ES-I3 (cell line): ENCODE results near the gene WNT5B.

Experiments used
- H3K36me3 ChIP-seq: 2 replicates; pipeline ENCODE4 v1.6.1; 2013; ENCODE audit warnings: mild to moderate bottlenecking, low read length, control low read depth, moderate library complexity; ENCODE audit not compliant: insufficient read depth
- H3K4me1 ChIP-seq: 2 replicates; pipeline ENCODE4 v1.6.1; 2013; ENCODE audit warnings: mild to moderate bottlenecking, control low read depth, low read length; ENCODE audit not compliant: insufficient read depth
- H3K9ac ChIP-seq: 2 replicates; pipeline ENCODE4 v1.6.1; 2013; ENCODE audit warnings: low read depth, mild to moderate bottlenecking, low read length, moderate library complexity
- H3K9me3 ChIP-seq: 2 replicates; pipeline ENCODE4 v1.6.1; 2013; ENCODE audit warnings: mild to moderate bottlenecking, low read length, moderate library complexity; ENCODE audit not compliant: control insufficient read depth, insufficient read depth

WNT5B gene

GRCh38 chr12:1608713-1609119 lies 20.3 kb upstream of the WNT5B start:
- Histone ChIP-seq H3K4me1 (peaks cover 4% of the 10 kb centered on the region), H3K9ac (no peak overlapping the region), H3K9me3 (no peaks in the 10 kb centered on the region), H3K36me3 (no peaks in the 10 kb centered on the region)

GRCh38 chr12:1610072-1610643 lies 18.9 kb upstream of the WNT5B start:
- Histone ChIP-seq H3K4me1 (peaks cover 4% of the 10 kb centered on the region), H3K36me3 (no peaks in the 10 kb centered on the region), H3K9me3 (no peaks in the 10 kb centered on the region), H3K9ac (no peak overlapping the region)

- Histone ChIP-seq H3K9me3 (no peaks in the 10 kb centered on the region), H3K36me3 (no peaks in the 10 kb centered on the region), H3K4me1 (no peaks in the 10 kb centered on the region; the same call in 1 of the 2 replicates), H3K9ac (no peak overlapping the region)
Measured at GRCh38 chr12:1611803-1612572, 17.0 kb upstream of the WNT5B start.

GRCh38 chr12:1613860-1614259 lies 15.2 kb upstream of the WNT5B start:
- Histone ChIP-seq H3K9me3 (no peaks in the 10 kb centered on the region), H3K36me3 (no peaks in the 10 kb centered on the region), H3K9ac (no peak overlapping the region), H3K4me1 (no peaks in the 10 kb centered on the region; the same call in 1 of the 2 replicates)

- no peaks in the 10 kb centered on the region; the same call in 1 of the 2 replicates for H3K4me1 ChIP-seq
- no peaks in the 10 kb centered on the region for H3K9me3 ChIP-seq
- no peaks in the 10 kb centered on the region for H3K36me3 ChIP-seq
Measured at GRCh38 chr12:1614360-1614759, 14.7 kb upstream of the WNT5B start.

GRCh38 chr12:1616233-1617066 lies 12.6 kb upstream of the WNT5B start:
- no peak overlapping the region for H3K9ac ChIP-seq
- no peaks in the 10 kb centered on the region for H3K36me3 ChIP-seq
- H3K9me3 ChIP-seq: no peaks in the 10 kb centered on the region
- no peaks in the 10 kb centered on the region; the same call in 1 of the 2 replicates for H3K4me1 ChIP-seq

More at GRCh38 chr12:1614360-1614759, 14.7 kb upstream of the WNT5B start:
- H3K9ac ChIP-seq: no peak overlapping the region

- no peaks in the 10 kb centered on the region for H3K9me3 ChIP-seq
- no peaks in the 10 kb centered on the region for H3K4me1 ChIP-seq
- H3K9ac ChIP-seq: no peak overlapping the region
- H3K36me3 ChIP-seq: no peaks in the 10 kb centered on the region
Measured at GRCh38 chr12:1618489-1618888, 10.5 kb upstream of the WNT5B start.

- Histone ChIP-seq H3K9ac (no peak overlapping the region), H3K36me3 (no peaks in the 10 kb centered on the region), H3K4me1 (no peaks in the 10 kb centered on the region), H3K9me3 (no peaks in the 10 kb centered on the region)
Measured at GRCh38 chr12:1619159-1619558, 9.9 kb upstream of the WNT5B start.

- Histone ChIP-seq H3K36me3 (no peaks in the 10 kb centered on the region), H3K4me1 (no peaks in the 10 kb centered on the region), H3K9me3 (no peaks in the 10 kb centered on the region), H3K9ac (no peak overlapping the region)
Measured at GRCh38 chr12:1619587-1619986, 9.4 kb upstream of the WNT5B start.

- Histone ChIP-seq H3K9ac (no peak overlapping the region), H3K36me3 (no peaks in the 10 kb centered on the region), H3K4me1 (peaks cover 4% of the 10 kb centered on the region), H3K9me3 (no peaks in the 10 kb centered on the region)
Measured at GRCh38 chr12:1620092-1620491, 8.9 kb upstream of the WNT5B start.

GRCh38 chr12:1622406-1622805 lies 6.6 kb upstream of the WNT5B start:
- H3K4me1 ChIP-seq: peaks cover 7% of the 10 kb centered on the region
- no peaks in the 10 kb centered on the region for H3K9me3 ChIP-seq
- no peak overlapping the region for H3K9ac ChIP-seq
- H3K36me3 ChIP-seq: no peaks in the 10 kb centered on the region

GRCh38 chr12:1629338-1630132 lies 504 bp downstream of the WNT5B start:
- H3K4me1 ChIP-seq: peaks cover 25% of the 10 kb centered on the region
- H3K9me3 ChIP-seq: no peaks in the 10 kb centered on the region
- H3K36me3 ChIP-seq: no peaks in the 10 kb centered on the region
- peak overlapping the region; percentile 53 for H3K9ac ChIP-seq

- no peaks in the 10 kb centered on the region for H3K9me3 ChIP-seq
- peaks cover 18% of the 10 kb centered on the region for H3K4me1 ChIP-seq
- H3K9ac ChIP-seq: peak overlapping the region; percentile 53; the same call in 1 of the 2 replicates
- H3K36me3 ChIP-seq: no peaks in the 10 kb centered on the region
Measured at GRCh38 chr12:1630133-1630826, 1.2 kb downstream of the WNT5B start.
